C4-2B (cell line): ENCODE measurements around the gene SERPINA6.

Experiments
- H3K27ac ChIP-seq: fragments of 450-650 bp; 2 replicates; pipeline ENCODE4 v1.5.1; 2017
- ZFX ChIP-seq: fragments of 450-650 bp; IDR thresholded peaks from 2 replicates; pipeline ENCODE4 v1.6.1; 2017
- TF ChIP-seq, protein P1 (sequence below): fragments of 450-650 bp; conservative IDR thresholded peaks from 2 replicates; pipeline ENCODE4 v1.5.1; 2017; ENCODE audit warnings: mild to moderate bottlenecking

The SERPINA6 gene

DNA sequence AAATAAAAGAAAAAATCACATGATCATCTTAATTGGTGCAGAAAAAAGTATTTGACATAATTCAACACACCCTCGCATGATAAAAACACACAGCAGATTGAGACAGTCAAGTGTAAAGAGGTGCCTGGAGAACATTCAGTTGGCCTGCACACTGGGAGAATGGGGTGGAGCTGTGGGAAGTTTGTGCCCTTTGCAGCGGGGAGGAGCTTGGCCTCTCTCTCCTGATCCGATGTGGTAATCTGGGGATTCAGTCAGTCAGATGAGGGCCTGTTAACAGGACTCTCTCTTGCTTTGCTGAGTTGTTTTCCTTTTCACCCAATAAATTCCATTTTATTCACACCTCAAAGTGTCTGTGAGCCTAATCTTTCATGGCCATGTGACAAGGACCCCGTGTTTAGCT is 5.9 kb downstream of the SERPINA6 start:
- TF ChIP-seq ZFX: no peak
- TF ChIP-seq, protein P1, sequence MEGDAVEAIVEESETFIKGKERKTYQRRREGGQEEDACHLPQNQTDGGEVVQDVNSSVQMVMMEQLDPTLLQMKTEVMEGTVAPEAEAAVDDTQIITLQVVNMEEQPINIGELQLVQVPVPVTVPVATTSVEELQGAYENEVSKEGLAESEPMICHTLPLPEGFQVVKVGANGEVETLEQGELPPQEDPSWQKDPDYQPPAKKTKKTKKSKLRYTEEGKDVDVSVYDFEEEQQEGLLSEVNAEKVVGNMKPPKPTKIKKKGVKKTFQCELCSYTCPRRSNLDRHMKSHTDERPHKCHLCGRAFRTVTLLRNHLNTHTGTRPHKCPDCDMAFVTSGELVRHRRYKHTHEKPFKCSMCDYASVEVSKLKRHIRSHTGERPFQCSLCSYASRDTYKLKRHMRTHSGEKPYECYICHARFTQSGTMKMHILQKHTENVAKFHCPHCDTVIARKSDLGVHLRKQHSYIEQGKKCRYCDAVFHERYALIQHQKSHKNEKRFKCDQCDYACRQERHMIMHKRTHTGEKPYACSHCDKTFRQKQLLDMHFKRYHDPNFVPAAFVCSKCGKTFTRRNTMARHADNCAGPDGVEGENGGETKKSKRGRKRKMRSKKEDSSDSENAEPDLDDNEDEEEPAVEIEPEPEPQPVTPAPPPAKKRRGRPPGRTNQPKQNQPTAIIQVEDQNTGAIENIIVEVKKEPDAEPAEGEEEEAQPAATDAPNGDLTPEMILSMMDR: no peak
- H3K27ac ChIP-seq: no peak overlapping the region

- TF ChIP-seq, protein P1: no peak
- no peak for TF ChIP-seq ZFX
Measured at GRCh38 chr14:94316692-94317091, 6.4 kb downstream of the SERPINA6 start.

GRCh38 chr14:94314890-94315289 is 8.2 kb downstream of the SERPINA6 start:
- TF ChIP-seq ZFX: no peak
- TF ChIP-seq, protein P1: no peak
- H3K27ac ChIP-seq: no peak overlapping the region

More at GRCh38 chr14:94316692-94317091, 6.4 kb downstream of the SERPINA6 start:
- H3K27ac ChIP-seq: no peak overlapping the region

GRCh38 chr14:94313991-94314655 is 9.0 kb downstream of the SERPINA6 start:
- H3K27ac ChIP-seq: no peak overlapping the region
- TF ChIP-seq, protein P1: no peak
- TF ChIP-seq ZFX: no peak

- TF ChIP-seq, protein P1: no peak
- TF ChIP-seq ZFX: no peak
- no peak overlapping the region for H3K27ac ChIP-seq
Measured at GRCh38 chr14:94312481-94313246, 10.5 kb downstream of the SERPINA6 start.

- no peak for TF ChIP-seq ZFX
- TF ChIP-seq, protein P1: no peak
Measured at GRCh38 chr14:94310248-94310647, 12.9 kb downstream of the SERPINA6 start.

DNA sequence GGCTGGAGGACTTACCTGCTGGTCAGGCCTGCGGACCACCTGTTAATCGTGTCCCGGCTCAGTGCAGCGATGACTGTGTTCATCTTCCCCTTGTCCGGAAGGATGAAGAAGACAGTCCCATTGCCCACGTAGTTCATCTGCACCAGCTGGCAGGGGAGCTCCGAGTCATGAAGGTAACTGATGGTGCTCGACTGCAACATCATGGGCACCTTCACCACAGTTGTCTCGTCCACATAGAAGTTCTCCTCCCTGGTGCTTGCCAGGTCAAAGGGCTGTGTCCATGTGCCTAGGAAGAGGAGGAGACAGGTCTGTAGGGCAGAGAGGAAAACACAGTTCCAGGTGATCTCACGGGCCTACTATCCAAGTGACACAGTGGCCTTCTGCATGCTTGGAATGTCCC is 13.4 kb downstream of the SERPINA6 start:
- TF ChIP-seq, protein P1: no peak
- no peak for TF ChIP-seq ZFX
- no peak overlapping the region for H3K27ac ChIP-seq

More at GRCh38 chr14:94310248-94310647, 12.9 kb downstream of the SERPINA6 start:
- no peak overlapping the region for H3K27ac ChIP-seq
